GM18870 (cell line): Measurements from ENCODE around the gene IGSF5.
"Not testable (repeated sequence)": the region's sequence is repeated elsewhere in the genome, so short reads cannot be mapped to it uniquely, and the experiment has no call there.

Source experiments
- ATAC-seq: cut with Tn5 transposase; IDR thresholded peaks from one replicate; pipeline ENCODE4 v1.9.1; 2021; ENCODE audit warnings: moderate library complexity; ENCODE audit not compliant: unreplicated experiment

The IGSF5 gene

GRCh38 chr21:39744883-39745282 lies at the start of gene IGSF5:
Gene IGSF5, plus strand, starts transcription at chr21:39745183. Its CDS starts 327 bp downstream, at chr21:39745510.
- not testable (repeated sequence) for ATAC-seq

- ATAC-seq, result no peak
Observed at GRCh38 chr21:39696196-39696595, 48.8 kb upstream of the IGSF5 start.

- ATAC-seq, result no peak
Observed at GRCh38 chr21:39696618-39697017, 48.4 kb upstream of the IGSF5 start.

DNA sequence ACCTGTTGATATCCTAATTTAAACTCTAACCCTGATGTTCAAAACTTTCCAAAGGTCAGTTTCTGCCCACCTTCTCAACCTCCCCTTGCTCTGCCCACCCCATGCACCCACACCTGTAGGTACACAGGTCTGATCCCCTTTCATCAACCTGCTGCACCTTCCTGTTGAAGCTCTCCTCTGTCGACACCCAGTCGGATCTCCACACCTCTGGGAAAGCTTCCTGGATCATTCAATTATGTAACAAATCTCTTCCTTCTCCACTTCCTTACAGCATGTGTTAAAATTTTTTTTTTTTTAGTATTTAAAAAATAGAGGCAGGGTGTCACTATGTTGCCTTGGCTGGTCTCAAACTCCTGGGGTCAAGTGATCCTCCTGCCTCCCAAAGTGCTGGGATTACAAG lies 44.7 kb upstream of the IGSF5 start:
- no peak for ATAC-seq

DNA sequence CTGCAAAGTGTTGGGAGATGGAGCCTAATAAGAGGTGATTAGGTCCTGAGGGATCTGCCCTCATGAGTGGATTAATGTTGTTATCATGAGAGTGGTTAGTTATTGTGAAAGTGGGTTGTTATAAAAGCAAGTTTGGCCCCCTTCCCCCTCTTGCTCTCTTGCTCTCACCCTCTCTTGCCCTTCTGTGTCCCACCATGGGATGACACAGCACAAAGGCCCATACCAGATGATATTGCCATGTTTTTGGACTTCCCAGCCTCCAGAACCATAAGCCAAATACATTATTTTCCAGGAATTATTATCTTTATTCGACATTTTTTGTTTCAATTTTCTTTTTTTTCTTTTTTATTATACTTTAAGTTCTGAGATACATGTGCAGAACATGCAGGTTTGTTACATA lies 41.4 kb upstream of the IGSF5 start:
- ATAC-seq, result no peak

GRCh38 chr21:39705849-39706248 lies 39.1 kb upstream of the IGSF5 start:
- no peak for ATAC-seq

- ATAC-seq, result no peak
Observed at GRCh38 chr21:39707316-39707715, 37.7 kb upstream of the IGSF5 start.

GRCh38 chr21:39710866-39711265 lies 34.1 kb upstream of the IGSF5 start:
- no peak for ATAC-seq

- no peak for ATAC-seq
Observed at GRCh38 chr21:39712273-39712672, 32.7 kb upstream of the IGSF5 start.

- ATAC-seq, result no peak
Observed at GRCh38 chr21:39712976-39713375, 32.0 kb upstream of the IGSF5 start.

- no peak for ATAC-seq
Observed at GRCh38 chr21:39713905-39714304, 31.1 kb upstream of the IGSF5 start.

- ATAC-seq, result no peak
Observed at GRCh38 chr21:39714331-39714730, 30.7 kb upstream of the IGSF5 start.

- no peak for ATAC-seq
Observed at GRCh38 chr21:39715804-39716397, 29.1 kb upstream of the IGSF5 start.

- no peak for ATAC-seq
Observed at GRCh38 chr21:39720126-39720778, 24.7 kb upstream of the IGSF5 start.

GRCh38 chr21:39721885-39722284 lies 23.1 kb upstream of the IGSF5 start:
- ATAC-seq, result no peak

DNA sequence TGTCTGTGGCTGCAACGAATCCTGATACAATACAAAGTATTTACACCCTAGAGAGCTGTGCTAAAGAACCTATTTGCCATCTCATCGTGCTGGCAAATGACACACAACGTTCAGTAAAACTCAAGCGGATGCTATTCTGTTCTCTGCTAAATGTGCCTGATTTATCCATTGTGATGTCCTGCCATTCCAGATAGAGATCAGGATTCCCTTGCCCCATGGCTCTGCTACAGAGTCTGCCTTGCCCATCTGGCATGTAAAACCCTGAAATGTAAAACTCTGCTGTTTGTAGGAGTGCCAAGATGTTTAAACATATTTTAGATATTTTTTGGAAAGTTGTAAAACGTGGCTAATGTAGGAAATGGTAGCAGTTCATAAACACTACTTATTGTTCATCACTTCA lies 20.0 kb upstream of the IGSF5 start:
- no peak for ATAC-seq

DNA sequence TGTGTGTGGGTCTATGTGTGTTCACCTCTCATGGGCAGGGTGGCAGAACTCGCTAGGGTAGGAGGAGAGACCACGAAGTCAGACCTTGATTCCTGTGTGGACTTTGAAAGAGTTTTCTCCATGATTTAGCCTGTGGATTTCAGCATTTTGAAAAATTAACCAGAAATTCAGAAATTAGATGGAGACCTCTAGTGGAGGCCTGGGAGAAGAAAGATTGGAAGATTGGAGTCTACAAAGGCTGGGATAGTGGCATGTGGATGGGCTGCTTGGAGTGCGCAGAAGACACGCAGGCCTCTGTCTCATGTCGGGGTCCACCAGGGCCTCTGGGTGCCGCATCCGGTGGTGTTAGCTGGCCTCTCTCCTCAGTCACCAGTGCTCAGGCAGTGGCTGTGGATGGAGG lies 18.9 kb upstream of the IGSF5 start:
- ATAC-seq, result no peak

GRCh38 chr21:39727401-39728120 lies 17.4 kb upstream of the IGSF5 start:
- no peak for ATAC-seq

- no peak for ATAC-seq
Observed at GRCh38 chr21:39728341-39728740, 16.6 kb upstream of the IGSF5 start.

DNA sequence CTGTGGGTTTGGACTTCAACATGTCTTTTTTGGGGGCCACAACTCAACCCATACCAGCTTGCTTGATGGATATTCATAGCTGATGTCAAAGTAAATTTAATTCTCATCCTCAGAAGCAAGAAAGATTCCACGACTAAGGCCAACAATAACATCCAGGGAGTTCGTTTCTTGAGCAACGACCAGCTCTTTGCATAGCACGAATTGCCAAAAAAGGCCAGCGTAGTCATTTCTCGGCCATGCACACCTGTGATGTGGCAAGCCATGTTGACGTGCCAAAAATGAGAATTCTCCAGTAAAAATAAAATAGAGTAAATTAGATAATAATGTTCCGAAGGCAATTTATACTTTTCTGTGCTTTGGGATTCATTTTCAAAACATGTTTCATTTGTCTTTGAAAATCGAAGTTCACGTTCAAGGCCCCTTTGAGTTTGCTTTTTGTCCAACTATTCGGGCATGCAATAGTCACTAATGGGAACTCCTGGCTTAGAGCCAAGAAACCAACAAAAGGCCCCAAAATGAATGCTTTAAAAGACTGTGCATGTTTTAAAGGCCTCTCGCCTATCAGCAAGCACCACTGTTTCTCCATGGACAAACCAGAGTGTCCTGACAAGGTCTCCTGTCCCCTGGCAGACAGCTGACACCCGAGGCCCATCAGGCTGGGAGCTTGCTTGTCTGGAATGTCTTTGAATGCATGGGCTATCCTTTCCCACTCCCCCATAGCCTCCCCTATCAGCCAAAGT lies 14.4 kb upstream of the IGSF5 start:
- ATAC-seq, result no peak

GRCh38 chr21:39736716-39737115 lies 8.3 kb upstream of the IGSF5 start:
- ATAC-seq, result no peak
